Activated gamma-delta T cell treated with anti-CD3 and anti-CD28 coated beads, Interleukin-2, amount 50 U/mL, for 16 hours (primary cell): Measurements from ENCODE around the gene SLC16A11.
"Not testable (repeated sequence)": the region's sequence is repeated elsewhere in the genome, so short reads cannot be mapped to it uniquely, and the experiment has no call there.

Experiments used
- DNase-seq: peaks from one replicate; pipeline ENCODE4 v3.0.0-alpha.2; 2020; ENCODE audit warnings: low read depth

Gene SLC16A11

GRCh38 chr17:7043497-7044198, at the start of gene SLC16A11:
SLC16A11 (minus strand) TSS chr17:7044092; CDS start chr17:7043513, 579 bp downstream.
- no peak for DNase-seq

GRCh38 chr17:7091311-7092005, 47.6 kb upstream of the SLC16A11 start:
- DNase-seq, result not testable (repeated sequence)

DNA sequence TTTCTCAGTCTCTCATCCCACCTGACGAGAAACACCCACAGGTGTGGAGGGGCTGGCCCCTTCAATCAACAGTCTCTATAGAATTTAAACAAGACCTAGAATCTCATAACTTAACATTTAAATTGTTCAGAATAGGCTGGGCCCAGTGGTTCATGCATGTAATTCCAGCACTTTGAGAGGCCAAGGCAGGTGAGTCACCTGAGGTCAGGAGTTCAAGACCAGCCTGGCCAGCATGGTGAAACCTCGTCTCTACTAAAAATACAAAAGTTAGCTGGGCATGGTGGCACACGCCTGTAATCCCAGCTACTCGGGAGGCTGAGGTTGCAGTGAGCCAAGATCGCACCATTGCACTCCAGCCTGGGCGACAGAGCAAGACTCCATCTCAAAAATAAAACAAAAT, 45.7 kb upstream of the SLC16A11 start:
- not testable (repeated sequence) for DNase-seq

GRCh38 chr17:7088442-7088841, 44.5 kb upstream of the SLC16A11 start:
- DNase-seq, result not testable (repeated sequence)

DNA sequence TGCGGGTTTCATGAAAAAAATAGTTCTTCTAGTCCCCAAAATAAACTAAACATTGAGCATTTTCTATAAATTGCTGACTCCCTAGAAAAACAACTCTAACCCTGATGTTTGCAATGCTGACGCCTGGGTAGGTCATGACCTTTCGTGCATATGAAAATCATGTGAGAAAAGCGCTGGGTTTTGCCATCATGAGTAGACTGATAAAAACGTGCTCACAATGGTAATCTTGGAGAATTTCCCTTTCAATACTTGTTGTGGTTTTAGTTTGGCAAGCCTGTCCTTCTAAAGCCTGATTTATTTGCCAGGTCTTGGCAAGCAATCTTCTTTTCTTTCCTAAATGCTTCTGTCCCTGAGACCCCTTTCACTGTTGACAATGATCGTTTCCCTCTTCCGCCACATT, 40.2 kb upstream of the SLC16A11 start:
- DNase-seq, result no peak

DNA sequence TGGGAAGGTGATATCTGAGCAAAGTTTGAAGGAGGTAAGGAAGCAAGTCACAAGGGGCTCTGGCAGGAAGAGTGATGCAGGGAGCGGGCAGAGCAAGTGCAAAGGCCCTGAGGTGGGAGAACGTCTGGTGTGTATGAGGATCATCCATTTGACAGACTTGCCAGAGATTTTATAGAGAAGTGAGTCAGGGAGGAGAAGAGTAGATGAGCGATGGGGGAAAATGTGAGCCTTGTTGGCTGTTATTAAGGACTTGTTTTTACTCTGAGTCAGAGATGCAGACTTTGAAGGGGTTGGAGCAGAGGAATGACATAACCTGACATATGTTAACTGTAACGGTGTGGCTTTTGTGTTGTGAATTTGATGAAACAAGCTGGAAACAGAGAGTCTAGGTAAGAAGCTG, 39.7 kb upstream of the SLC16A11 start:
- DNase-seq, result no peak

- DNase-seq, result peak; percentile 12
Measured at GRCh38 chr17:7081341-7082062, 37.6 kb upstream of the SLC16A11 start.

DNA sequence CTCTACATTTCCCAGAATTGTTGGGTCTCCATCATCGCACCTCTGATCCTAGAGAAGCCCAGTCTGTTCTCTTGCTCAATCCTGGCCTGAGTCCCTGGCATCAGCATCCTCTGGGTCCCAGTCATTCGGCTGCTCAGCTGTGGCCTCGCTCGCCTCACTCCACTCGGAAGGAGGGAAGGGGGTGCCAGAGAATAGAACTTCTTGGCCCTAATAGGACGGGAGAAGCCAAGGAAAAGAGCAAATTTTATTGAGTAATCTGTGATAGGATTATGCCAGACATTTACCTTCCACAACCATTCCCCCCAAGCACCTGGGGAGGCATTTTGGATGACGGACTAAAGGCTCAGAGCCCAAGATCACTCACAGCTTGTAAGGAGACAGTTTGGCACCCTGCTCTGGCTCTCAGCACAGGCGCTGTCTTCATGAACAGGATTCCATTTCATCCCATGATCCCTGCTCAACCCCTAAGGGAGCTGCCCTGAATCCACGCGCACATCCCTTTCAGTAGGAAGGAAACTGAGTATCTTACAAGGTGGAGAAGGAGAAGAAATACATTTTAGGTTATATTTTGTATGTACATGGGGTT, 36.7 kb upstream of the SLC16A11 start:
- no peak for DNase-seq

- DNase-seq, result no peak
Measured at GRCh38 chr17:7079581-7080455, 35.9 kb upstream of the SLC16A11 start, which contains the start of gene CLEC10A. CLEC10A (minus strand) TSS chr17:7080251; CDS start chr17:7078812, 1,439 bp downstream.

DNA sequence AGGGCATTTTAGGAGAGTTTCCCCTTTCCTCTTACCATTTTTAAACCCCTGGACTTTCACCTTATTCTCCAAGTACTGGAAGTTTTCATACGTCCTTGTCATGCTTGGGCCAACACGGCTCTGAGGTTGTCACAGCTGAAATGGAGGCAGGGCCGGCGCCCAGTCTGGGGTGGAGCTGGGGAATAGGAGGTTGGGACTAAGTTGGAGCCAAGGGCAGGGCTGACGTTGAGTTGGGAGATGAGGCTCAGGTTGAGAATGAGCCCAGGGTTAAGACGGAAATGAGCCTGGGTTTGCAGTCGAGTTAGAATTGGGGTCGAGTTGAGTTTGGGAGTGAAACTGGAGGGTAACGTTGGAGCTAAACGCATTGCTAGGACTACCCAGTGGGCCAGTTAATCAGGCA, 34.8 kb upstream of the SLC16A11 start:
- DNase-seq, result no peak

- DNase-seq, result no peak
Measured at GRCh38 chr17:7077911-7078546, 34.1 kb upstream of the SLC16A11 start.

DNA sequence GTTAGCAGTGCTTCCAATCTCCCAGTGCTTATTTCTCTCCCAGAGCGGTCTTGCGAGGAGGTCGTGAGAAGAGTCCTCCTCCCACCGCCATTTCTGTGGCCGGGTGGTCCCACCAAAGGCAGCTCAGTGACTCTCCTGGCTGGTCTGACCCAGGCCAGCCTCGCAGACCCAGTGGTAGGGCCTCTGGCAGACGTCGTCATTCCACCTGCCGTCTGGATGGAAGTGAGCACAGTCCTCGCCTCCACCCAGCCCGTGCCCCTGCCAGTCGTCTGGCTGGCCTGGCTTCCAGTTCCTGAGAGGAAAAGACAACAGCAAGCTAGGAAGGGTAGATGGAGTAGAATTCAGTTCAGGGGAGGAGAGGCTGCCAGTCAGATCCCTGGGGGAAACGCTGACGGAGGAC, 31.0 kb upstream of the SLC16A11 start:
- DNase-seq, result no peak

GRCh38 chr17:7072406-7072805, 28.5 kb upstream of the SLC16A11 start:
- DNase-seq, result no peak

DNA sequence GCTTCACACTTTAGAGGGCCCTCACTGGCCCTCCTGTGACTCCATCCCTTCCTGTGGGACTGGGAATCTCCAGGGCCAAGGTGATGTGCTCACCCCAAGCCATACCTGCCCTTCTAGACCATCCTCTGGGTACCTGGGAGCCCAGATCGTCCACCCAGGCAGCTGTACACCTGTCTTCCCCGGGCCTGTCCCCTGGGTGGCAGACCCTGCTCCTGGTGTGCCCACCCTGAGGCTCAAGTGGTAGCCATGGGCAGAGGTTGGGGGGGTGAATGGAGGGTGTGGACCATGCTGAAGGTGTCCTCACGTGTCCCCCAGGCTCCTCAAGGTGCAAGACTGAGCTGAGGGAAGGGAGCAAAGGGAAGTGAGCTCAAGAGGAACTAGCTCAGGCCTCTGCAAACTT, 26.8 kb upstream of the SLC16A11 start:
- DNase-seq, result no peak

DNA sequence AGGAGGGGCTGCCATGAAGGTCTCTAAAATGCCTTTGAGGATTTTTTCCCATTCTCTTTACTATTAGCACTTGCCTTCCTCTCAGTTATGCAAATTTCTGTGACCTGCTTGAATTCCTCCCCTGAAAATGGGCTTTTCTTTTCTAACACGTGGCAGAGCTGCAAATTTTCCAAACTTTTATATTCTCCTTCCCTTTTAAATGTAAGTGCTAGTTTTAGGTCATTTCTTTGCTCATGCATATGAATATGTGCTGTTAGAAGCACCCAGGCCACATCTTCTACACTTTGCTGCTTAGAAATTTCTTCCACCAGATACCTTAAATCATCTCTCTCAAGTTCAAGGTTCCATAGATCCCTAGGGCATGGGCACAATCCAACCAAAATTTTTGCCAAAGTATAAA, 24.4 kb upstream of the SLC16A11 start:
- DNase-seq, result no peak

DNA sequence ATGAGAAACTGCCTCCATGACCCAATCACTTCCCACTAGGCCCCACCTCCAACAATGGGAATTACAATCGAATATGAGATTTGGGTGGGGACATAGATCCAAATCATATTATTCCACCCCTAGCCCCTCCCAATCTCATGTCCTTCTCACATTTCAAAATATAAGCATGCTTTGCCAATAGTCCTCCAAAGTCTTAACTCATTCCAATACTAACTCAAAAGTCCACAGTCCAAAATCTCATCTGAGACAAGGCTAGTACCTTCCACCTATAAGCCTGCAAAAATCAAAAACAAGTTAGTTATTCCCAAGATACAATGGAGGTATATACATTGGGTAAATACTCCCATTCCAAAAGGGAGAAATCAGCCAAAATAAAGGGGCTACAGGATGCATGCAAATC, 23.3 kb upstream of the SLC16A11 start:
- DNase-seq, result no peak

GRCh38 chr17:7064261-7064660, 20.4 kb upstream of the SLC16A11 start:
- DNase-seq, result no peak

- DNase-seq, result no peak
Measured at GRCh38 chr17:7063518-7064094, 19.7 kb upstream of the SLC16A11 start.

- DNase-seq, result no peak
Measured at GRCh38 chr17:7060165-7060891, 16.4 kb upstream of the SLC16A11 start.
